HL-60 (cell line): ENCODE data around the gene CLEC12A.

Source experiments
- DNase-seq, 2 experiments: peaks; one replicate each; pipeline ENCODE4 v3.0.0-alpha.2; 2010 to 2020; ENCODE audit warnings: low read depth in 1 of 2, low spot score in 1 of 2
- H3K27ac ChIP-seq: fragments of 250-450 bp; sonication (Bioruptor Pico); replicated peaks from 2 replicates; pipeline ENCODE4 v1.5.1; 2020; ENCODE audit warnings: mild to moderate bottlenecking, moderate library complexity
- H3K27me3 ChIP-seq: fragments of 250-450 bp; sonication (Bioruptor Pico); 2 replicates; pipeline ENCODE4 v1.5.1; 2021; ENCODE audit warnings: mild to moderate bottlenecking, moderate library complexity; ENCODE audit not compliant: insufficient read depth, poor library complexity, severe bottlenecking
- H3K4me3 ChIP-seq: replicated peaks from 2 replicates; pipeline ENCODE4 v1.5.1; 2011; ENCODE audit warnings: mild to moderate bottlenecking, control low read depth, low read length; ENCODE audit not compliant: insufficient read depth
- GABPA ChIP-seq: IDR thresholded peaks from 2 replicates; pipeline ENCODE4 v1.6.1; 2012; ENCODE audit warnings: low read depth
- POLR2AphosphoS5 ChIP-seq: IDR thresholded peaks from 2 replicates; pipeline ENCODE4 v1.6.1; 2012; ENCODE audit warnings: low read depth
- SPI1 ChIP-seq: IDR thresholded peaks from 2 replicates; pipeline ENCODE4 v1.6.1; 2012; ENCODE audit warnings: low read depth, mild to moderate bottlenecking, borderline replicate concordance
- TF ChIP-seq, protein P1 (sequence below): IDR thresholded peaks from one replicate; pipeline ENCODE4 v1.5.1; 2011; ENCODE audit warnings: low read length, control low read depth, inconsistent platforms; ENCODE audit not compliant: insufficient read depth
- TF ChIP-seq, protein P2 (sequence below): IDR thresholded peaks from 2 replicates; pipeline ENCODE4 v1.6.1; 2012; ENCODE audit warnings: low read depth; ENCODE audit not compliant: insufficient replicate concordance

CLEC12A gene

DNA sequence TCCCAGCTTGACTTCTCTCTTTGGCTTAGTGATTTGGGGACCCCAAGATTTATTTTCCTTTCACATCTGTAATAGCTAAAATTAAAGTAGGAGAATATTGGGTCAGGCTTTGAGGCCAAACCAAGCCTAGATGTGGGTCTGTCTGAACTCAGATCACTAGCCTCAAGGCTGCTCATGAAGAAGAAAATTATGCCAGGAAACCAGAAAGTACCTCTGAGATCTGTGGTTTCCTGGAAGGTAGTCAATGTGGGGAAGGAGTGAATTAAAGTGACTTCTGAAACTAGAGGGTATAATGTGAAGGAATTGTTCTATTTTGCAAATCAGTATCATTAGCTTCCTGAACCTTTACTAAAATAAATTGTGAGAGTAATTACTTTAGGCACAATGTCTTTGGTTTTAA is 13.4 kb upstream of the CLEC12A start:
- Histone ChIP-seq H3K27me3 (no peaks in the 10 kb centered on the region), H3K27ac (no peak overlapping the region), H3K4me3 (no peak overlapping the region)
- DNase-seq = no peak
- TF ChIP-seq POLR2AphosphoS5 (no peak), GABPA (no peak), SPI1 (no peak)
- TF ChIP-seq, protein P1, sequence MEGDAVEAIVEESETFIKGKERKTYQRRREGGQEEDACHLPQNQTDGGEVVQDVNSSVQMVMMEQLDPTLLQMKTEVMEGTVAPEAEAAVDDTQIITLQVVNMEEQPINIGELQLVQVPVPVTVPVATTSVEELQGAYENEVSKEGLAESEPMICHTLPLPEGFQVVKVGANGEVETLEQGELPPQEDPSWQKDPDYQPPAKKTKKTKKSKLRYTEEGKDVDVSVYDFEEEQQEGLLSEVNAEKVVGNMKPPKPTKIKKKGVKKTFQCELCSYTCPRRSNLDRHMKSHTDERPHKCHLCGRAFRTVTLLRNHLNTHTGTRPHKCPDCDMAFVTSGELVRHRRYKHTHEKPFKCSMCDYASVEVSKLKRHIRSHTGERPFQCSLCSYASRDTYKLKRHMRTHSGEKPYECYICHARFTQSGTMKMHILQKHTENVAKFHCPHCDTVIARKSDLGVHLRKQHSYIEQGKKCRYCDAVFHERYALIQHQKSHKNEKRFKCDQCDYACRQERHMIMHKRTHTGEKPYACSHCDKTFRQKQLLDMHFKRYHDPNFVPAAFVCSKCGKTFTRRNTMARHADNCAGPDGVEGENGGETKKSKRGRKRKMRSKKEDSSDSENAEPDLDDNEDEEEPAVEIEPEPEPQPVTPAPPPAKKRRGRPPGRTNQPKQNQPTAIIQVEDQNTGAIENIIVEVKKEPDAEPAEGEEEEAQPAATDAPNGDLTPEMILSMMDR = no peak
- TF ChIP-seq, protein P2, sequence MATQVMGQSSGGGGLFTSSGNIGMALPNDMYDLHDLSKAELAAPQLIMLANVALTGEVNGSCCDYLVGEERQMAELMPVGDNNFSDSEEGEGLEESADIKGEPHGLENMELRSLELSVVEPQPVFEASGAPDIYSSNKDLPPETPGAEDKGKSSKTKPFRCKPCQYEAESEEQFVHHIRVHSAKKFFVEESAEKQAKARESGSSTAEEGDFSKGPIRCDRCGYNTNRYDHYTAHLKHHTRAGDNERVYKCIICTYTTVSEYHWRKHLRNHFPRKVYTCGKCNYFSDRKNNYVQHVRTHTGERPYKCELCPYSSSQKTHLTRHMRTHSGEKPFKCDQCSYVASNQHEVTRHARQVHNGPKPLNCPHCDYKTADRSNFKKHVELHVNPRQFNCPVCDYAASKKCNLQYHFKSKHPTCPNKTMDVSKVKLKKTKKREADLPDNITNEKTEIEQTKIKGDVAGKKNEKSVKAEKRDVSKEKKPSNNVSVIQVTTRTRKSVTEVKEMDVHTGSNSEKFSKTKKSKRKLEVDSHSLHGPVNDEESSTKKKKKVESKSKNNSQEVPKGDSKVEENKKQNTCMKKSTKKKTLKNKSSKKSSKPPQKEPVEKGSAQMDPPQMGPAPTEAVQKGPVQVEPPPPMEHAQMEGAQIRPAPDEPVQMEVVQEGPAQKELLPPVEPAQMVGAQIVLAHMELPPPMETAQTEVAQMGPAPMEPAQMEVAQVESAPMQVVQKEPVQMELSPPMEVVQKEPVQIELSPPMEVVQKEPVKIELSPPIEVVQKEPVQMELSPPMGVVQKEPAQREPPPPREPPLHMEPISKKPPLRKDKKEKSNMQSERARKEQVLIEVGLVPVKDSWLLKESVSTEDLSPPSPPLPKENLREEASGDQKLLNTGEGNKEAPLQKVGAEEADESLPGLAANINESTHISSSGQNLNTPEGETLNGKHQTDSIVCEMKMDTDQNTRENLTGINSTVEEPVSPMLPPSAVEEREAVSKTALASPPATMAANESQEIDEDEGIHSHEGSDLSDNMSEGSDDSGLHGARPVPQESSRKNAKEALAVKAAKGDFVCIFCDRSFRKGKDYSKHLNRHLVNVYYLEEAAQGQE = no peak

DNA sequence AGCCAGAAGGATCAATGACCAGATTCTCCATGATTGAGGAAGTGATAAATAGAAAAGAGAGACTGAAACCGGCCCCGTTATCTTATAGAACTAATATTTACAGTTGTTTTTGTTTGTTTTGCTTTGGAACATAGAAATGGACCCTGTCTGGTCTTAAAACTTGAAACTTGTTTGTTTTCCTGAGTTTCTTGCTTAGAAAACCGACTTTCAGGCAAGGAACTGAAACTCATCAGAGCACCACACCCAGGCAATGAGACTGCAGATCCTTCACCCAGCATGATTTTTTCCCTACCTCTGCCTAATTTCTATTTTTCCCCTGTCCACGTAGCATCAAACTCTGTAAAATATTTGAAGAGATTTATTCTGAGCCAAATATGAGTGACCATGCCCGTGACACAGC is 10.6 kb upstream of the CLEC12A start:
- H3K27me3 ChIP-seq = no peaks in the 10 kb centered on the region
- no peak for DNase-seq
- no peak overlapping the region for H3K4me3 ChIP-seq
- TF ChIP-seq, protein P1 = no peak
- TF ChIP-seq, protein P2 = no peak
- TF ChIP-seq GABPA = no peak
- TF ChIP-seq SPI1 = no peak
- TF ChIP-seq POLR2AphosphoS5 = no peak
- no peak overlapping the region for H3K27ac ChIP-seq

DNA sequence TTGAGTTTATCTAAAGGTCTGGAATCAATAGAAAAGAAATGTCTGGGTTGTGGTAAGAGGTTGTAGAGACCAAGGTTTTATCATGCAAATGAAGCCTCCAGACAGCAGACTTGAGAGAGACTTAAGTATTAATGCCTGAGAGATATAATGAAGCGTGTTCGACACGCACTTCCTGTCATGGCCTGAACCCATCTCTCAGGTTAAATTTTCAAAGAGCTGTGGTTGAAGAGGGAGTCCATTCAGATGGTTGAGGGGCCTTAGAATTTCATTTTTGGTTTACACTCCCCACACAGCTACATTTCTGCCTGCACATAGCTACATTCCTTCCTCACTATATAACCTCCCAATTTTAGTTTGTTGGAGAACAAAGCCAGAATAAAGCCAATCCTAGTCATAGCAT is 10.1 kb upstream of the CLEC12A start:
- H3K27me3 ChIP-seq = no peaks in the 10 kb centered on the region
- DNase-seq = no peak
- no peak overlapping the region for H3K4me3 ChIP-seq
- TF ChIP-seq, protein P1 = no peak
- TF ChIP-seq POLR2AphosphoS5 = no peak
- TF ChIP-seq, protein P2 = no peak
- no peak for TF ChIP-seq SPI1
- TF ChIP-seq GABPA = no peak
- no peak overlapping the region for H3K27ac ChIP-seq
